Astrocyte (in vitro differentiated cells and primary cell): ENCODE results near the gene MGP.

ENCODE experiments used
- EZH2 ChIP-seq: IDR thresholded peaks from 2 replicates; pipeline ENCODE4 v1.6.1; 2012; ENCODE audit warnings: mild to moderate bottlenecking, low read length, inconsistent platforms; ENCODE audit not compliant: insufficient read depth
- TF ChIP-seq, protein P1 (sequence below): IDR thresholded peaks from 2 replicates; pipeline ENCODE4 v1.5.1; 2011; ENCODE audit warnings: low read depth, mild to moderate bottlenecking, inconsistent platforms, low read length, moderate library complexity; ENCODE audit not compliant: insufficient read depth

DNA sequence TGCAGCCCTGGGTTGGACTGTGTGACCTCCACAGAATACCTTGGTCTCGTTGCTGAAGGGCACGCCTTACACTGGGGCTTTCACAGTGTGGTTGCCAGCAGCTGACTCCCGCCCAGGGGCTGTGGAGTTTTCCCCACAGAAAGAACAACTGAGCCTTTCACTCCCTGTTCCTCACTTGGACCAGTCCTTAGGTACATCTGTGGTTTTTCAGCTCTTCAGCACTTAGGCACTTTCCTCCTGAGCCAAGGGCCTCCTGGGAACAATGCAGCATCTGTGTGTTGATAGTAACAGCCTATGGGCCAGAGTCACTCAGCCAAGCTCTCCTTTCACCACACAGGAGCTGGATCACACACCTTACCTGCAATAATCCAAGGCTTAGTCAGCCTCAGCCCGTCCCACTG is 27.7 kb upstream of the MGP start:
- TF ChIP-seq, protein P1, sequence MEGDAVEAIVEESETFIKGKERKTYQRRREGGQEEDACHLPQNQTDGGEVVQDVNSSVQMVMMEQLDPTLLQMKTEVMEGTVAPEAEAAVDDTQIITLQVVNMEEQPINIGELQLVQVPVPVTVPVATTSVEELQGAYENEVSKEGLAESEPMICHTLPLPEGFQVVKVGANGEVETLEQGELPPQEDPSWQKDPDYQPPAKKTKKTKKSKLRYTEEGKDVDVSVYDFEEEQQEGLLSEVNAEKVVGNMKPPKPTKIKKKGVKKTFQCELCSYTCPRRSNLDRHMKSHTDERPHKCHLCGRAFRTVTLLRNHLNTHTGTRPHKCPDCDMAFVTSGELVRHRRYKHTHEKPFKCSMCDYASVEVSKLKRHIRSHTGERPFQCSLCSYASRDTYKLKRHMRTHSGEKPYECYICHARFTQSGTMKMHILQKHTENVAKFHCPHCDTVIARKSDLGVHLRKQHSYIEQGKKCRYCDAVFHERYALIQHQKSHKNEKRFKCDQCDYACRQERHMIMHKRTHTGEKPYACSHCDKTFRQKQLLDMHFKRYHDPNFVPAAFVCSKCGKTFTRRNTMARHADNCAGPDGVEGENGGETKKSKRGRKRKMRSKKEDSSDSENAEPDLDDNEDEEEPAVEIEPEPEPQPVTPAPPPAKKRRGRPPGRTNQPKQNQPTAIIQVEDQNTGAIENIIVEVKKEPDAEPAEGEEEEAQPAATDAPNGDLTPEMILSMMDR: no peak
- no peak for TF ChIP-seq EZH2
